GM23338 (cell line): ENCODE measurements around the gene OR7G3.

Experiments
- CREB1 ChIP-seq: fragments of 250-450 bp; sonication (Bioruptor Pico); IDR thresholded peaks from 2 replicates; pipeline ENCODE4 v1.5.0; 2020; ENCODE audit warnings: low read depth, mild to moderate bottlenecking, moderate library complexity
- ETS1 ChIP-seq: IDR thresholded peaks from 2 replicates; pipeline ENCODE4 v1.6.1; 2016; ENCODE audit warnings: antibody characterized with exemption
- EZH2 ChIP-seq: fragments of 200-600 bp; sonication (generic); IDR thresholded peaks from one replicate; pipeline ENCODE4 v1.8.0; 2017; ENCODE audit warnings: antibody characterized with exemption, mild to moderate bottlenecking, low read depth; ENCODE audit not compliant: unreplicated experiment
- EZH2phosphoT487 ChIP-seq: fragments of 200-600 bp; sonication (generic); IDR thresholded peaks from one replicate; pipeline ENCODE4 v1.8.1; 2018; ENCODE audit warnings: antibody characterized with exemption; ENCODE audit not compliant: unreplicated experiment
- JUNB ChIP-seq: IDR thresholded peaks from one replicate; pipeline ENCODE4 v1.6.1; 2016; ENCODE audit warnings: antibody characterized with exemption; ENCODE audit not compliant: unreplicated experiment
- NANOG ChIP-seq: IDR thresholded peaks from 2 replicates; pipeline ENCODE4 v1.6.1; 2016; ENCODE audit warnings: antibody characterized with exemption, borderline replicate concordance
- POLR2AphosphoS5 ChIP-seq: IDR thresholded peaks from 2 replicates; pipeline ENCODE4 v1.6.1; 2016; ENCODE audit warnings: antibody characterized with exemption, low read depth
- STAT1 ChIP-seq: IDR thresholded peaks from one replicate; pipeline ENCODE4 v1.6.1; 2016; ENCODE audit warnings: antibody characterized with exemption; ENCODE audit not compliant: unreplicated experiment
- ZNF114 ChIP-seq: fragments of 250-450 bp; sonication (Bioruptor Pico); IDR thresholded peaks from 2 replicates; pipeline ENCODE4 v1.5.0; 2020; ENCODE audit warnings: mild to moderate bottlenecking, moderate library complexity
- ZNF331 ChIP-seq: fragments of 250-450 bp; sonication (Bioruptor Pico); IDR thresholded peaks from 2 replicates; pipeline ENCODE4 v1.5.0; 2020; ENCODE audit warnings: low read depth, mild to moderate bottlenecking, moderate library complexity
- TF ChIP-seq, protein P1 (sequence below), 2 experiments: fragments of 200-600 bp in 1 of 2; sonication (generic) in 1 of 2; conservative IDR thresholded peaks; 2 replicates each; pipeline versions ENCODE4 v1.5.1 to v1.6.1; 2016 to 2017; ENCODE audit warnings: antibody characterized with exemption in 2 of 2, low read depth in 2 of 2, mild to moderate bottlenecking in 2 of 2, moderate library complexity in 1 of 2
- TF ChIP-seq, protein P2 (sequence below): IDR thresholded peaks from one replicate; pipeline ENCODE4 v1.6.1; 2018; ENCODE audit warnings: antibody characterized with exemption; ENCODE audit not compliant: unreplicated experiment

DNA sequence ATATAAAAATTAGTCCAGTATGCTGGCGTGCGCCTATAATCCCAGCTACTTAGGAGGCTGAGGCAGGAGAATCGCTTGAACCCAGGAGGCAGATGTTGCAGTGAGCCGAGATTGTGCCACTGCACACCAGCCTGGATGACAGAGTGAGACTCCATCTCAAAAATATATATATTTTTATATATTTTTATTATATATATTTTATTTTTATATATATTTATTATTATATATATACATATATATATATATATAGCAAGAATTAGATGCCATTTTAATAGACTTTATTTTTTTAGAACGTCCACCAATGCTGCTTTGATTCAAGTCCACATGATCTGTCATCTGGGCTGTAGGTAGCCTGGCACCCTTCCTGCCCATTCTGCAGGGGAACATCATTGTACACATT lies 48.6 kb upstream of the OR7G3 start:
- TF ChIP-seq EZH2phosphoT487 = no peak
- TF ChIP-seq, protein P1, sequence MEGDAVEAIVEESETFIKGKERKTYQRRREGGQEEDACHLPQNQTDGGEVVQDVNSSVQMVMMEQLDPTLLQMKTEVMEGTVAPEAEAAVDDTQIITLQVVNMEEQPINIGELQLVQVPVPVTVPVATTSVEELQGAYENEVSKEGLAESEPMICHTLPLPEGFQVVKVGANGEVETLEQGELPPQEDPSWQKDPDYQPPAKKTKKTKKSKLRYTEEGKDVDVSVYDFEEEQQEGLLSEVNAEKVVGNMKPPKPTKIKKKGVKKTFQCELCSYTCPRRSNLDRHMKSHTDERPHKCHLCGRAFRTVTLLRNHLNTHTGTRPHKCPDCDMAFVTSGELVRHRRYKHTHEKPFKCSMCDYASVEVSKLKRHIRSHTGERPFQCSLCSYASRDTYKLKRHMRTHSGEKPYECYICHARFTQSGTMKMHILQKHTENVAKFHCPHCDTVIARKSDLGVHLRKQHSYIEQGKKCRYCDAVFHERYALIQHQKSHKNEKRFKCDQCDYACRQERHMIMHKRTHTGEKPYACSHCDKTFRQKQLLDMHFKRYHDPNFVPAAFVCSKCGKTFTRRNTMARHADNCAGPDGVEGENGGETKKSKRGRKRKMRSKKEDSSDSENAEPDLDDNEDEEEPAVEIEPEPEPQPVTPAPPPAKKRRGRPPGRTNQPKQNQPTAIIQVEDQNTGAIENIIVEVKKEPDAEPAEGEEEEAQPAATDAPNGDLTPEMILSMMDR (conservative IDR thresholded peaks at IDR 0.05; ENCODE audit: low read depth in 2 of 2) = no peak
- TF ChIP-seq EZH2 = no peak
- TF ChIP-seq POLR2AphosphoS5 = no peak
- TF ChIP-seq JUNB = no peak
- no peak for TF ChIP-seq ZNF331 (CRISPR knock-in tag)
- no peak for TF ChIP-seq ETS1
- TF ChIP-seq, protein P2, sequence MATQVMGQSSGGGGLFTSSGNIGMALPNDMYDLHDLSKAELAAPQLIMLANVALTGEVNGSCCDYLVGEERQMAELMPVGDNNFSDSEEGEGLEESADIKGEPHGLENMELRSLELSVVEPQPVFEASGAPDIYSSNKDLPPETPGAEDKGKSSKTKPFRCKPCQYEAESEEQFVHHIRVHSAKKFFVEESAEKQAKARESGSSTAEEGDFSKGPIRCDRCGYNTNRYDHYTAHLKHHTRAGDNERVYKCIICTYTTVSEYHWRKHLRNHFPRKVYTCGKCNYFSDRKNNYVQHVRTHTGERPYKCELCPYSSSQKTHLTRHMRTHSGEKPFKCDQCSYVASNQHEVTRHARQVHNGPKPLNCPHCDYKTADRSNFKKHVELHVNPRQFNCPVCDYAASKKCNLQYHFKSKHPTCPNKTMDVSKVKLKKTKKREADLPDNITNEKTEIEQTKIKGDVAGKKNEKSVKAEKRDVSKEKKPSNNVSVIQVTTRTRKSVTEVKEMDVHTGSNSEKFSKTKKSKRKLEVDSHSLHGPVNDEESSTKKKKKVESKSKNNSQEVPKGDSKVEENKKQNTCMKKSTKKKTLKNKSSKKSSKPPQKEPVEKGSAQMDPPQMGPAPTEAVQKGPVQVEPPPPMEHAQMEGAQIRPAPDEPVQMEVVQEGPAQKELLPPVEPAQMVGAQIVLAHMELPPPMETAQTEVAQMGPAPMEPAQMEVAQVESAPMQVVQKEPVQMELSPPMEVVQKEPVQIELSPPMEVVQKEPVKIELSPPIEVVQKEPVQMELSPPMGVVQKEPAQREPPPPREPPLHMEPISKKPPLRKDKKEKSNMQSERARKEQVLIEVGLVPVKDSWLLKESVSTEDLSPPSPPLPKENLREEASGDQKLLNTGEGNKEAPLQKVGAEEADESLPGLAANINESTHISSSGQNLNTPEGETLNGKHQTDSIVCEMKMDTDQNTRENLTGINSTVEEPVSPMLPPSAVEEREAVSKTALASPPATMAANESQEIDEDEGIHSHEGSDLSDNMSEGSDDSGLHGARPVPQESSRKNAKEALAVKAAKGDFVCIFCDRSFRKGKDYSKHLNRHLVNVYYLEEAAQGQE = no peak
- TF ChIP-seq NANOG = no peak
- TF ChIP-seq CREB1 (CRISPR knock-in tag) = no peak
- no peak for TF ChIP-seq STAT1
- TF ChIP-seq ZNF114 (CRISPR knock-in tag) = no peak
